ENCODE data around the gene NAA80. TPM values are rescaled to one million over a fixed set of nuclear protein-coding genes. Genes with fewer than 3 reads are reported as not detected.

Gene NAA80
- total RNA-seq, 1 experiment from 2014 or later: 8.7 TPM

GRCh38 chr3:50258979-50259378 is 40.2 kb downstream of the NAA80 start:
- Histone ChIP-seq H3K79me2 (ENCODE audit: low read length) (no peaks in the 10 kb centered on the region), H3K36me3 (ENCODE audit: low read depth, low read length) (peaks cover 15% of the 10 kb centered on the region), H3F3A (ENCODE audit: low read length, unreplicated experiment) (no peaks in the 10 kb centered on the region), H3K9me3 (ENCODE audit: low read length) (no peaks in the 10 kb centered on the region), H4K20me1 (ENCODE audit: low read length) (no peaks in the 10 kb centered on the region), H3K4me1 (ENCODE audit: insufficient read depth, low read length) (peaks cover 8% of the 10 kb centered on the region; the same call in 1 of the 2 replicates), H3K9me2 (replicated peaks; ENCODE audit: low read length) (no peaks in the 10 kb centered on the region), H3K27me3 (ENCODE audit: low read length) (no peaks in the 10 kb centered on the region), H3K4me2 (ENCODE audit: low read length) (no peak overlapping the region), H2AFZ (ENCODE audit: low read length) (no peak overlapping the region), H3K9ac (ENCODE audit: low read length) (no peak overlapping the region), H3K4me3 (ENCODE audit: low read length) (no peak overlapping the region), H3K27ac (ENCODE audit: low read length) (no peak overlapping the region)
- no TSS peak for BruUV-seq (replicated peaks)
- TF ChIP-seq CTCF (conservative IDR thresholded peaks at IDR 0.05; ENCODE audit: low read depth, low read length): no peak
- TF ChIP-seq EZH2 (IDR thresholded peaks at IDR 0.05; ENCODE audit: low read length, unreplicated experiment): no peak
- TF ChIP-seq EZH2phosphoT487 (IDR thresholded peaks at IDR 0.05; ENCODE audit: borderline replicate concordance, low read length): no peak
- intact Hi-C loops (cut with micrococcal nuclease): no loop called here
- CTCF ChIA-PET: interaction anchor here (1.1 to 1.3 kb wide), 2 partner anchors 33 to 67 kb away, joined by 3 to 8 read pairs; no protein-coding TSS in a partner anchor
- ATAC-seq: no peak
- no peak for DNase-seq
- POLR2A ChIA-PET (ENCODE audit: unreplicated experiment): interaction anchor here (0.6 kb wide), 1 partner anchor 163 kb away, joined by 10 read pairs; no protein-coding TSS in a partner anchor

GRCh38 chr3:50258029-50258680 is 41.0 kb downstream of the NAA80 start:
- H3K4me1 ChIP-seq (ENCODE audit: insufficient read depth, low read length): peaks cover 8% of the 10 kb centered on the region; the same call in 1 of the 2 replicates
- no peak overlapping the region for H3K27ac ChIP-seq (ENCODE audit: low read length)
- no peaks in the 10 kb centered on the region for H4K20me1 ChIP-seq (ENCODE audit: low read length)
- no peaks in the 10 kb centered on the region for H3K9me3 ChIP-seq (ENCODE audit: low read length)
- POLR2A ChIA-PET (ENCODE audit: unreplicated experiment): interaction anchor here (0.6 kb wide), 1 partner anchor 163 kb away, joined by 10 read pairs; no protein-coding TSS in a partner anchor
- TF ChIP-seq EZH2phosphoT487 (IDR thresholded peaks at IDR 0.05; ENCODE audit: borderline replicate concordance, low read length): no peak
- no peak for TF ChIP-seq CTCF (conservative IDR thresholded peaks at IDR 0.05; ENCODE audit: low read depth, low read length)
- no peak for TF ChIP-seq EZH2 (IDR thresholded peaks at IDR 0.05; ENCODE audit: low read length, unreplicated experiment)
- intact Hi-C loops (cut with micrococcal nuclease): no loop called here
- H3K27me3 ChIP-seq (ENCODE audit: low read length): no peaks in the 10 kb centered on the region
- H3K9ac ChIP-seq (ENCODE audit: low read length): no peak overlapping the region
- no peak overlapping the region for H3K4me2 ChIP-seq (ENCODE audit: low read length)
- DNase-seq: no peak
- CTCF ChIA-PET: interaction anchor here (1.3 kb wide), 1 partner anchor 32 kb away, joined by 8 read pairs; no protein-coding TSS in a partner anchor
- no peaks in the 10 kb centered on the region for H3K9me2 ChIP-seq (replicated peaks; ENCODE audit: low read length)
- H3K36me3 ChIP-seq (ENCODE audit: low read depth, low read length): peaks cover 15% of the 10 kb centered on the region
- no peaks in the 10 kb centered on the region for H3F3A ChIP-seq (ENCODE audit: low read length, unreplicated experiment)
- H3K79me2 ChIP-seq (ENCODE audit: low read length): peaks cover 2% of the 10 kb centered on the region; the same call in 1 of the 2 replicates
- no peak overlapping the region for H2AFZ ChIP-seq (ENCODE audit: low read length)
- H3K4me3 ChIP-seq (ENCODE audit: low read length): no peak overlapping the region
- no peak for ATAC-seq
- BruUV-seq (replicated peaks): no TSS peak

Data from PC-3 (cell line).